HG02678 (cell line): Measurements from ENCODE around the gene ACTRT2.

Experiments used
- ATAC-seq: cut with Tn5 transposase; IDR thresholded peaks from one replicate; pipeline ENCODE4 v1.9.1; 2021; ENCODE audit warnings: mild to moderate bottlenecking, moderate library complexity; ENCODE audit not compliant: unreplicated experiment

Gene ACTRT2

GRCh38 chr1:3050603-3051002 is 29.3 kb downstream of the ACTRT2 start:
- ATAC-seq: no peak

GRCh38 chr1:3051270-3052268 is 30.3 kb downstream of the ACTRT2 start:
- no peak for ATAC-seq

GRCh38 chr1:3052501-3052900 is 31.2 kb downstream of the ACTRT2 start:
- ATAC-seq: no peak

GRCh38 chr1:3053366-3053980 is 32.2 kb downstream of the ACTRT2 start:
- ATAC-seq: no peak

- no peak for ATAC-seq
Observed at GRCh38 chr1:3053986-3054385, 32.7 kb downstream of the ACTRT2 start.

GRCh38 chr1:3054474-3054873 is 33.2 kb downstream of the ACTRT2 start:
- ATAC-seq: no peak

- no peak for ATAC-seq
Observed at GRCh38 chr1:3055051-3055450, 33.8 kb downstream of the ACTRT2 start.

- ATAC-seq: no peak
Observed at GRCh38 chr1:3056641-3057040, 35.4 kb downstream of the ACTRT2 start.

GRCh38 chr1:3058263-3059030 is 37.2 kb downstream of the ACTRT2 start:
- no peak for ATAC-seq

- ATAC-seq: no peak
Observed at GRCh38 chr1:3060127-3060526, 38.9 kb downstream of the ACTRT2 start.

GRCh38 chr1:3060601-3061551 is 39.6 kb downstream of the ACTRT2 start:
- no peak for ATAC-seq

GRCh38 chr1:3061566-3061965 is 40.3 kb downstream of the ACTRT2 start:
- ATAC-seq: no peak

GRCh38 chr1:3061981-3062615 is 40.8 kb downstream of the ACTRT2 start:
- no peak for ATAC-seq

GRCh38 chr1:3062616-3063378 is 41.5 kb downstream of the ACTRT2 start:
- no peak for ATAC-seq

- ATAC-seq: no peak
Observed at GRCh38 chr1:3063379-3064295, 42.4 kb downstream of the ACTRT2 start.

- ATAC-seq: no peak
Observed at GRCh38 chr1:3064296-3064850, 43.1 kb downstream of the ACTRT2 start.

- ATAC-seq: no peak
Observed at GRCh38 chr1:3064901-3065300, 43.6 kb downstream of the ACTRT2 start.

- ATAC-seq: no peak
Observed at GRCh38 chr1:3065396-3065795, 44.1 kb downstream of the ACTRT2 start.
